Measurements from ENCODE around the gene PTPN14.

The PTPN14 gene

GRCh38 chr1:214360116-214360515, 191.3 kb downstream of the PTPN14 start:
- no peak for ATAC-seq

GRCh38 chr1:214354440-214355148, 196.8 kb downstream of the PTPN14 start:
- ATAC-seq = no peak

GRCh38 chr1:214352838-214353237, 198.6 kb downstream of the PTPN14 start:
- no peak for ATAC-seq

GRCh38 chr1:214351551-214352277, 199.7 kb downstream of the PTPN14 start:
- no peak for ATAC-seq

GRCh38 chr1:214349781-214350180, 201.6 kb downstream of the PTPN14 start:
- ATAC-seq = no peak

GRCh38 chr1:214349008-214349407, 202.4 kb downstream of the PTPN14 start:
- no peak for ATAC-seq

GRCh38 chr1:214344897-214345296, 206.5 kb downstream of the PTPN14 start:
- no peak for ATAC-seq

- no peak for ATAC-seq
Observed at GRCh38 chr1:214342525-214342924, 208.9 kb downstream of the PTPN14 start.

- ATAC-seq = no peak
Observed at GRCh38 chr1:214341932-214342331, 209.5 kb downstream of the PTPN14 start.

- no peak for ATAC-seq
Observed at GRCh38 chr1:214341459-214341858, 209.9 kb downstream of the PTPN14 start.

- no peak for ATAC-seq
Observed at GRCh38 chr1:214338212-214338611, 213.2 kb downstream of the PTPN14 start.

GRCh38 chr1:214337511-214337910, 213.9 kb downstream of the PTPN14 start:
- no peak for ATAC-seq

GRCh38 chr1:214337015-214337414, 214.4 kb downstream of the PTPN14 start:
- ATAC-seq = no peak

GRCh38 chr1:214335567-214335966, 215.8 kb downstream of the PTPN14 start:
- ATAC-seq = no peak

- no peak for ATAC-seq
Observed at GRCh38 chr1:214332946-214333798, 218.2 kb downstream of the PTPN14 start.

GRCh38 chr1:214331827-214332423, 219.5 kb downstream of the PTPN14 start:
- ATAC-seq = no peak

GRCh38 chr1:214331180-214331579, 220.2 kb downstream of the PTPN14 start:
- no peak for ATAC-seq

- no peak for ATAC-seq
Observed at GRCh38 chr1:214330715-214331114, 220.7 kb downstream of the PTPN14 start.

GRCh38 chr1:214330222-214330621, 221.2 kb downstream of the PTPN14 start:
- no peak for ATAC-seq

- no peak for ATAC-seq
Observed at GRCh38 chr1:214329470-214330220, 221.8 kb downstream of the PTPN14 start.

GRCh38 chr1:214328770-214329469, 222.5 kb downstream of the PTPN14 start:
- peak; percentile 93 to 95 for ATAC-seq

GRCh38 chr1:214327514-214327913, 223.9 kb downstream of the PTPN14 start:
- no peak for ATAC-seq

All from activated CD4-positive, CD25-positive, alpha-beta regulatory T cell treated with anti-CD3 and anti-CD28 coated beads, Interleukin-2, amount 50 U/mL, for 24 hours (primary cell).